GM19023 (cell line): ENCODE measurements around the gene OAS2.
"Not testable (repeated sequence)": the region's sequence is repeated elsewhere in the genome, so short reads cannot be mapped to it uniquely, and the experiment has no call there.

Source experiments
- ATAC-seq: cut with Tn5 transposase; IDR thresholded peaks from one replicate; pipeline ENCODE4 v1.9.1; 2021; ENCODE audit warnings: mild to moderate bottlenecking, moderate library complexity; ENCODE audit not compliant: unreplicated experiment

Gene OAS2

DNA sequence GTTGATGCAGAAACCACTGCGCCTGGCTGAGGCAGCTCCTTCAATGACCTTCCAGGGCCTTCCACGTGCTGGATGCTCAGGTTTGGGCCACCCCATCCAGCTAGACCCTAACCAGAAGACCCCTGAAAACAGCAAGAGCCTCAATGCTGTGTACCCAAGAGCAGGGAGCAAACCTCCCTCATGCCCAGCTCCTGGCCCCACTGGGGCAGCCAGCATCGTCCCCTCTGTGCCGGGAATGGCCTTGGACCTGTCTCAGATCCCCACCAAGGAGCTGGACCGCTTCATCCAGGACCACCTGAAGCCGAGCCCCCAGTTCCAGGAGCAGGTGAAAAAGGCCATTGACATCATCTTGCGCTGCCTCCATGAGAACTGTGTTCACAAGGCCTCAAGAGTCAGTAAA, 29.5 kb upstream of the OAS2 start:
- no peak for ATAC-seq

GRCh38 chr12:112950701-112951100, 27.6 kb upstream of the OAS2 start:
- ATAC-seq = no peak

GRCh38 chr12:112957125-112957524, 21.2 kb upstream of the OAS2 start:
- not testable (repeated sequence) for ATAC-seq

GRCh38 chr12:112961074-112961473, 17.2 kb upstream of the OAS2 start:
- ATAC-seq = no peak

- no peak for ATAC-seq
Observed at GRCh38 chr12:112961536-112961935, 16.8 kb upstream of the OAS2 start.

DNA sequence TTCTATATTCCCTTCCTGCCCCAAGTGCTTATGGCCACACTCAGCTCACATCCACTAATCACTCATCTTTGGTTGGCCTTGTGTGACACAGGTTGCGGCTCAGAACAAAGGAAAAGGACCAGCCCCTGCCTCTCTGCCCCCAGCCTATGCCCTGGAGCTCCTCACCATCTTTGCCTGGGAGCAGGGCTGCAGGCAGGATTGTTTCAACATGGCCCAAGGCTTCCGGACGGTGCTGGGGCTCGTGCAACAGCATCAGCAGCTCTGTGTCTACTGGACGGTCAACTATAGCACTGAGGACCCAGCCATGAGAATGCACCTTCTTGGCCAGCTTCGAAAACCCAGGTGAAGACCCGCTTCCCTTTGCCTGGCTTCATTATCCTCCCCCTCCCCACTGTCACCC, 15.8 kb upstream of the OAS2 start:
- ATAC-seq = no peak

DNA sequence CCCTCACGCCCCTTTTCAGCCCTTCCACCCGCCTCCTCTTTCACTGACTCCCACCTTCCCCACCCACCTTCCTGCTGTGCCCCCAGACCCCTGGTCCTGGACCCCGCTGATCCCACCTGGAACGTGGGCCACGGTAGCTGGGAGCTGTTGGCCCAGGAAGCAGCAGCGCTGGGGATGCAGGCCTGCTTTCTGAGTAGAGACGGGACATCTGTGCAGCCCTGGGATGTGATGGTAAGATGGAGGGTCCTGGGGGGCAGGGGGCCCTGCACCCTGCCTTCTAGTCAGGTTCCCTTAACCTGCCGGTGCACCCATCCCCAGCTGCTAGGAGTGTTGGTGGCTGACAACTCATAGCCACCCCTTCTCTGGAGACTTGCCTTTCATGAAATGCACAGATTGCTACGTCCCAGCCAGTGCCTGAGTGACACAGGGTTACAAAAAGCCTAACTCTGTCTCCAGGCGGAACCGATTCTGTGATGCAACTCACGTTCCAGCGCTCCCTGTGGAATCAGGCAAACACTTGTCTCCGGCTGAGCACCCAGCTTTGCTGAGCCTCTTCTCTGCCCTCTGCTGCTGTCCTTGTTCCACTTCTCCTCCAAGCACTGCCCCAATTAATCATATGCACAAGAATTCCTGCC, 15.0 kb upstream of the OAS2 start:
- ATAC-seq = no peak

- no peak for ATAC-seq
Observed at GRCh38 chr12:112964067-112964670, 14.2 kb upstream of the OAS2 start.

DNA sequence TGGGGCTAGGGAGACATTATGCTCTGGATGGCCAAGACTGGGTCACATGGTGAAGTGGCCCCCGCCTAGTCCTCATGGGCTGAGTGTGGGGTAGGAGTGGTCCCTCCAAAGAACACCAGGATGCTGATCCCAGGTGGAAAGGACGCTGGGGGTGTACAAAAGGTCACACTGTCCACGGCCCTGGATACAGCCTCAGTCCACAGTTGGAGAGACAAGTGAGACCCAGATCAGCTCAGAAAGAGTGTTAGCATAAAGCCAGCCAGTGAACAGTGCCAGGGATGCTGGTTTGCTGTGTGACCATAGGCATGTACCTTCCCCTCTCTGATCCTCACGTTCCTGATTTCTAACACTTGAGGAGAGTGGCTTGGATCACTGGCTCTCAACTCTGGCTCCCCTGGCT, 13.4 kb upstream of the OAS2 start:
- ATAC-seq = no peak

DNA sequence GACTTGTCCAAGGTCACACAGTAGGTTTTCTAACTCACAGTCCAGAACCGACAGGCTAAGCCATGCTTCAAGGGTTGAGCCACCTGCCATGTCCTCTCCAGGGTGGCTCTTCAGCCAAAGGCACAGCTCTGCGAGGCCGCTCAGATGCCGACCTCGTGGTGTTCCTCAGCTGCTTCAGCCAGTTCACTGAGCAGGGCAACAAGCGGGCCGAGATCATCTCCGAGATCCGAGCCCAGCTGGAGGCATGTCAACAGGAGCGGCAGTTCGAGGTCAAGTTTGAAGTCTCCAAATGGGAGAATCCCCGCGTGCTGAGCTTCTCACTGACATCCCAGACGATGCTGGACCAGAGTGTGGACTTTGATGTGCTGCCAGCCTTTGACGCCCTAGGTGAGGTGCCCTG, 12.7 kb upstream of the OAS2 start:
- ATAC-seq = no peak

- no peak for ATAC-seq
Observed at GRCh38 chr12:112967306-112967705, 11.0 kb upstream of the OAS2 start.

GRCh38 chr12:112967858-112968257, 10.5 kb upstream of the OAS2 start:
- ATAC-seq = no peak

DNA sequence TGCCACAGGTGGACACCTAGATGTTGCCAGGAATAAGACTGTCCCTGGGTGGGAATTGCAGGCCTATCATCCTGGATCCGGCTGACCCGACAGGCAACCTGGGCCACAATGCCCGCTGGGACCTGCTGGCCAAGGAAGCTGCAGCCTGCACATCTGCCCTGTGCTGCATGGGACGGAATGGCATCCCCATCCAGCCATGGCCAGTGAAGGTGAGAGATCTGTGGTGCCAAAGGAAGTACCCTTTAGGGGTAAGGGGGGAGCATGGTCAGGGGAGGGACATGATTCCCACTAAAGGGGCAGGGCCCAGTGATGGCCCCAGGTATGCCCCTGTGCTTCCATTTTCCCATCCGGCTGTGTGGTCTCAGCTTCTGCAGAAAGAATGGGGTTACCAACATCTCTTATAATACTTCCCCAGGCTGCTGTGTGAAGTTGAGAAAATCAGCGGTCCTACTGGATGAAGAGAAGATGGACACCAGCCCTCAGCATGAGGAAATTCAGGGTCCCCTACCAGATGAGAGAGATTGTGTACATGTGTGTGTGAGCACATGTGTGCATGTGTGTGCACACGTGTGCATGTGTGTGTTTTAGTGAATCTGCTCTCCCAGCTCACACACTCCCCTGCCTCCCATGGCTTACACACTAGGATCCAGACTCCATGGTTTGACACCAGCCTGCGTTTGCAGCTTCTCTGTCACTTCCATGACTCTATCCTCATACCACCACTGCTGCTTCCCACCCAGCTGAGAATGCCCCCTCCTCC, 8.6 kb upstream of the OAS2 start:
- ATAC-seq = no peak

DNA sequence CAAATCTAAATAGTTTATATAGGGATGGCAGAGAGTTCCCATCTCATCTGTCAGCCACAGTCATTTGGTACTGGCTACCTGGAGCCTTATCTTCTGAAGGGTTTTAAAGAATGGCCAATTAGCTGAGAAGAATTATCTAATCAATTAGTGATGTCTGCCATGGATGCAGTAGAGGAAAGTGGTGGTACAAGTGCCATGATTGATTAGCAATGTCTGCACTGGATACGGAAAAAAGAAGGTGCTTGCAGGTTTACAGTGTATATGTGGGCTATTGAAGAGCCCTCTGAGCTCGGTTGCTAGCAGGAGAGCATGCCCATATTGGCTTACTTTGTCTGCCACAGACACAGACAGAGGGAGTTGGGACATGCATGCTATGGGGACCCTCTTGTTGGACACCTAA, 7.9 kb upstream of the OAS2 start:
- ATAC-seq = no peak

DNA sequence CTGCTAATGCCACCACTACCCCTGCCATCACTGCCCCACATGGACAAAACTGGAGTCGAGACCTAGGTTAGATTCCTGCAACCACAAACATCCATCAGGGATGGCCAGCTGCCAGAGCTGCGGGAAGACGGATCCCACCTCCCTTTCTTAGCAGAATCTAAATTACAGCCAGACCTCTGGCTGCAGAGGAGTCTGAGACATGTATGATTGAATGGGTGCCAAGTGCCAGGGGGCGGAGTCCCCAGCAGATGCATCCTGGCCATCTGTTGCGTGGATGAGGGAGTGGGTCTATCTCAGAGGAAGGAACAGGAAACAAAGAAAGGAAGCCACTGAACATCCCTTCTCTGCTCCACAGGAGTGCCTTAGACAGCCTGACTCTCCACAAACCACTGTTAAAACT, 7.1 kb upstream of the OAS2 start:
- no peak for ATAC-seq

GRCh38 chr12:112973011-112973735, 5.1 kb upstream of the OAS2 start:
- no peak for ATAC-seq

- ATAC-seq = no peak
Observed at GRCh38 chr12:112973818-112974231, 4.5 kb upstream of the OAS2 start.

DNA sequence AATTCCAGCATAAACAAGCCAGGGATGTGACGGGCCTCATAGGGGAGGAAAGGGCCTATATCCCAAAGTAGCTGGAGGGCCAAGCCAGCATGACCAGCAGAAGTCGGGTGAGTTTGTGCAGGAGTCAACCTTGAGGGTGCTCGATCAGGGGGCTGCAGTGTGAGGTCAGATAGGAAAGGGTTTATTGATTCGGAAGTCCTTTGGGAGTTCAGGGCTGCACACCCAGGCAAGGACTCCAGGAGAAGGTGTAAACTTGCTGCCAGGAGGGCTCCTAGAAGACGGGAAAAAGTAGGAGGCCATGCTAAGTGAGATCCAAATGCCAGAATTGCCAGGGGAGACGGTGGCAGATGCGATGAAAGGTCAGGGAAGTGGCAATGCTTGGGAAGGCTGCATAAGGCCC, 3.4 kb upstream of the OAS2 start:
- ATAC-seq = no peak

DNA sequence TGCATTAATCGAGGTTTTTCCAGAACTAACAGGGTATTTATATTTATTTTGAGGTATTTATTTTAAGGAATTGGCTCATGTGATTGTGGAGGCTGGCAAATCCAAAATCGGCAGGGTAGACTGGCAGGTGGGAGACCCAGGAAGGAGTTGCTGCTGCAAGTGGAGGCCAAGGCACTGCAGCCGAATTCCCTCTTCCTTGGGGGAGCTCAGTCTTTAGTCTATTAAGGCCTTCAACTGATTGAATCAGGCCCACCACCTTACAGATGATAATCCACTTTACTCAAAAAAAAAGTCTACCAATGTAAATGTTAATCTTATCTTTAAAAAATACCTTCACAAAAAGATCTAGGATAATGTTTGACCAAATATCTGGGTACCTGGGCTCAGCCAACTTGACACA, 1.2 kb upstream of the OAS2 start:
- no peak for ATAC-seq

- ATAC-seq = no peak
Observed at GRCh38 chr12:112977641-112978040, 678 bp upstream of the OAS2 start.

DNA sequence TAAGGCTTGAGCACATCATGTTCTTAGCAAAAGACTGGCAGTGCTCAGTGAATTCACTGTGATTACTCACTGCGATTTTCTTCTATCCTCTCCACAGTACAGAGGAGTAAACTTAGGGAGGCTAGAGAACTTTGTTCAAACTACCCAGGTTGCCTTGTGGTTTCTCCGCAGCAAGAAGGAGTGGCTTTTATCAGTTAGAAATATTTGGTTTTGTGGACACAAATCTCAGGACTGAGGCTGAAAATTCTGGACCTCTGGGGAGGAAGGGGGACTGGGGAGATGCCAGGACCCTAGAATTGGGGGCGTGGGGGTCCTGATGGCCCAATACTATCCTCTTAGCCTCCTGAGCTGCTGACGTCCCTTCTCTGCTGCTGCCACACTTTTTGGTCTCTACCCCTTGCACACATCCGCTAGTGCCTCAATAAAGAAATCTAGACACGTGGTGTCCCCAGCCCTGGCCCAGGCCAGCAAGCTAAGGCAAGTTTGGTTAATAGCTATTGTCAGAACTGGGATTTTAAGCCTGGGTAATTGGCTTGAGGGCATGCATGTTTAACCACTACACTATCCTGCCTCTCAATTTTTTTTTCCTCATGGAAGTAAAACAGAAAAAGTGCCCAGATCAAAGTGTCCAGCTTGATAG, 842 bp downstream of the OAS2 start:
- ATAC-seq = no peak
